ENCODE results near the gene STXBP5. TPM values are rescaled to one million over a fixed set of nuclear protein-coding genes. Genes with fewer than 3 reads are reported as not detected.

STXBP5 gene
- total and polyA plus RNA-seq, 2 of the 13 experiments (the other 11 are each of a cell fraction or from before 2014, with no cell fraction given), result 8.8 to 19.4 TPM

GRCh38 chr6:147223736-147224135 lies 19.5 kb downstream of the STXBP5 start:
- Histone ChIP-seq H3K79me2 (ENCODE audit: insufficient read depth, low read length) (no peaks in the 10 kb centered on the region), H3K36me3 (replicated peaks in 1 of 2; ENCODE audit: control insufficient read depth in 1 of 2, insufficient read depth in 2 of 2, low read length in 2 of 2) (peaks cover 0 to 1% of the 10 kb centered on the region in 2 experiments; a peak in 3 of 5 replicates), H3K27me3 (ENCODE audit: control insufficient read depth in 1 of 2, insufficient read depth in 2 of 2, low read length in 2 of 2) (no peaks in the 10 kb centered on the region), H3K9ac (ENCODE audit: insufficient read depth, low read depth, low read length) (no peak overlapping the region), H3K4me2 (ENCODE audit: low read depth, low read length) (no peak overlapping the region), H3K4me1 (ENCODE audit: insufficient read depth, low read length) (no peaks in the 10 kb centered on the region), H3K27ac (ENCODE audit: extremely low read length, insufficient read depth, low read length) (no peak overlapping the region), H3K9me3 (ENCODE audit: low read length) (no peaks in the 10 kb centered on the region), H4K20me1 (ENCODE audit: insufficient read depth, low read length) (no peaks in the 10 kb centered on the region), H3K4me3 (replicated peaks in 1 of 3; ENCODE audit: insufficient read depth in 1 of 3, low read depth in 2 of 3, low read length in 3 of 3) (no peak overlapping the region), H2AFZ (ENCODE audit: low read length) (no peak overlapping the region)
- WGBS (ENCODE audit: low lambda C conversion rate), result 97% methylated on average over 3 of the region's 3 CpGs
- ATAC-seq (no peak), DNase-seq (ENCODE audit: low spot score) (no peak), FAIRE-seq (no peak)
- POLR2A ChIA-PET, result no interaction called here
- BruUV-seq (replicated peaks), result no TSS peak
- CTCF ChIA-PET (ENCODE audit: low intra/inter-chr PET ratio, low total read pairs), result interaction anchor here (2.7 kb wide), 1 partner anchor 321 kb away, joined by 10 read pairs; no protein-coding TSS in a partner anchor
- intact Hi-C loops (cut with micrococcal nuclease; ENCODE audit: unreplicated experiment) (loop anchor here (10.0 kb wide), 1 partner anchor 289 kb away; no protein-coding TSS in a partner anchor), in situ Hi-C loops (cut with HindIII; ENCODE audit: extremely low pct_ligation_motif_present, low pct_unique_long_range_greater_than_20kb) (no loop called here)
- no peak for TF ChIP-seq NR2C2 (CRISPR knock-in tag; IDR thresholded peaks at IDR 0.05; ENCODE audit: borderline replicate concordance)

GRCh38 chr6:147226163-147226724 lies 22.0 kb downstream of the STXBP5 start:
- Histone ChIP-seq H3K79me2 (ENCODE audit: insufficient read depth, low read length) (no peaks in the 10 kb centered on the region), H3K9ac (ENCODE audit: insufficient read depth, low read depth, low read length) (no peak overlapping the region), H3K36me3 (replicated peaks in 1 of 2; ENCODE audit: control insufficient read depth in 1 of 2, insufficient read depth in 2 of 2, low read length in 2 of 2) (no peaks in the 10 kb centered on the region; a peak in 2 of 5 replicates), H3K4me1 (ENCODE audit: insufficient read depth, low read length) (no peaks in the 10 kb centered on the region), H2AFZ (ENCODE audit: low read length) (no peak overlapping the region), H4K20me1 (ENCODE audit: insufficient read depth, low read length) (no peaks in the 10 kb centered on the region), H3K9me3 (ENCODE audit: low read length) (no peaks in the 10 kb centered on the region), H3K27ac (ENCODE audit: extremely low read length, insufficient read depth, low read length) (no peak overlapping the region), H3K27me3 (ENCODE audit: control insufficient read depth in 1 of 2, insufficient read depth in 2 of 2, low read length in 2 of 2) (no peaks in the 10 kb centered on the region), H3K4me2 (ENCODE audit: low read depth, low read length) (no peak overlapping the region), H3K4me3 (replicated peaks in 1 of 3; ENCODE audit: insufficient read depth in 1 of 3, low read depth in 2 of 3, low read length in 3 of 3) (no peak overlapping the region)
- BruUV-seq (replicated peaks), result no TSS peak
- in situ Hi-C loops (cut with HindIII; ENCODE audit: extremely low pct_ligation_motif_present, low pct_unique_long_range_greater_than_20kb), result no loop called here
- TF ChIP-seq ZNF382 (CRISPR knock-in tag; IDR thresholded peaks at IDR 0.05; ENCODE audit: borderline replicate concordance) (no peak), CENPX (CRISPR knock-in tag; IDR thresholded peaks at IDR 0.05) (no peak), ZNF616 (CRISPR knock-in tag; IDR thresholded peaks at IDR 0.05; ENCODE audit: low read depth) (no peak), ZNF281 (CRISPR knock-in tag; IDR thresholded peaks at IDR 0.05; ENCODE audit: borderline replicate concordance) (no peak), CBFB (CRISPR knock-in tag; IDR thresholded peaks at IDR 0.05) (no peak), ZNF17 (CRISPR knock-in tag; IDR thresholded peaks at IDR 0.05) (no peak), SMAD1 (CRISPR knock-in tag; IDR thresholded peaks at IDR 0.05; ENCODE audit: borderline replicate concordance, low read depth) (no peak)
- intact Hi-C loops (cut with micrococcal nuclease; ENCODE audit: unreplicated experiment), result loop anchor here (10.0 kb wide), 1 partner anchor 291 kb away; no protein-coding TSS in a partner anchor
- ChIA-PET CTCF (ENCODE audit: low intra/inter-chr PET ratio, low total read pairs) (no interaction called here), POLR2A (no interaction called here)
- FAIRE-seq (no peak), DNase-seq (ENCODE audit: low spot score) (no peak), ATAC-seq (no peak)
- WGBS (ENCODE audit: low lambda C conversion rate), result 98% methylated on average over 2 of the region's 2 CpGs
